Erythroblast (primary cell): Measurements from ENCODE around the gene LRRC17.
"Not testable (repeated sequence)": the region's sequence is repeated elsewhere in the genome, so short reads cannot be mapped to it uniquely, and the experiment has no call there.

Experiments
- GATA1 ChIP-seq: IDR thresholded peaks from 2 replicates; pipeline ENCODE4 v1.6.1; 2011; ENCODE audit warnings: low read depth, mild to moderate bottlenecking, control low read depth, low read length, moderate library complexity
- POLR2A ChIP-seq: IDR thresholded peaks from 2 replicates; pipeline ENCODE4 v1.6.1; 2011; ENCODE audit warnings: mild to moderate bottlenecking, low read length

GRCh38 chr7:102903576-102903975 lies 9.2 kb upstream of the LRRC17 start:
- TF ChIP-seq GATA1, POLR2A: not testable (repeated sequence)
